ENCODE measurements around the gene PLXNC1.

PLXNC1 gene

DNA sequence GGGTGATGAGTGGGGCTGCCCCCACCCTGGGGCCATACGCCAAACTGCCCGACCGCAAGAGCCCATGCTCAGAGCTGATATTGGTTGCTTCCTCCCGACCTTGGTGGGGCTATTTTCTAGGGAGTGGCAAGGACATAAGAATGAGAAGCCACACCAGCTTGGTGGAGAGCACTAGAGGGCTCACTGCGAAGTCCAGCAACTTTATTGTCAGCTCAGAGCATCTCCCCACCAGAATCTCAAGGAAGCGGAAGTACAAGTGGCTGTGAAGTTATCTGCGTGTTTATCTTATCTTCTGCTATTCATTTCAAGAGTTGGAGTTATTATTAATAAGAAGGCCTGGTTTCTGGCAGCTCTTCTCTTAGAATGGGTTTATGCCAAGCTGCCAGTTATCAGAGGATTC lies 4.9 kb upstream of the PLXNC1 start (continued):
- TF ChIP-seq OVOL3 (tag by site-specific recombination; IDR thresholded peaks at IDR 0.05) (no peak), ZNF768 (tag by site-specific recombination; IDR thresholded peaks at IDR 0.05) (no peak), SALL2 (tag by site-specific recombination; IDR thresholded peaks at IDR 0.05; ENCODE audit: borderline replicate concordance) (no peak), ZNF596 (tag by site-specific recombination; IDR thresholded peaks at IDR 0.05) (no peak), ZNF654 (tag by site-specific recombination; IDR thresholded peaks at IDR 0.05; ENCODE audit: low read depth) (no peak)

DNA sequence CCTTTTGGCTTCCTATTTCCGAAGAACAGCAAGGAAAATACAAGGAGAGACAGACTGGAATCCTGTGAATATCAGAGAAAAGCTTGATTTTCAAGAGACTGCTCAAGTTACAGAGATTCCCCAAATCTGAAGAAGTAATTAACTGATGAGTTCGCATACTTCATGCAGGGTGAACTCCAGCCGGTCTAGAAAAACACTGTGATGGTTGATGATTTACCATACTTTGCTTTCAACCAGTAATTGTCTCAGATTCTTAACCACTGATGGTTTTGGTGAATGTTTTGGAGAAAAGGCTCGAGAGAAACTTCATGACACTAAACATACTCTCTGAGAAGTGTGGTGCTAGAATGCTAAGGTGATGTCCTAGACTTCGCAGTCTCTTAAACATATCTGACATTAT lies 4.4 kb upstream of the PLXNC1 start:
- ChIA-PET CTCF (interaction anchor here (0.6 to 2.8 kb wide), 3 partner anchors 9 to 388 kb away, joined by 3 to 22 read pairs (median 6); no protein-coding TSS in a partner anchor), POLR2A (no interaction called here)
- TF ChIP-seq, protein P1, sequence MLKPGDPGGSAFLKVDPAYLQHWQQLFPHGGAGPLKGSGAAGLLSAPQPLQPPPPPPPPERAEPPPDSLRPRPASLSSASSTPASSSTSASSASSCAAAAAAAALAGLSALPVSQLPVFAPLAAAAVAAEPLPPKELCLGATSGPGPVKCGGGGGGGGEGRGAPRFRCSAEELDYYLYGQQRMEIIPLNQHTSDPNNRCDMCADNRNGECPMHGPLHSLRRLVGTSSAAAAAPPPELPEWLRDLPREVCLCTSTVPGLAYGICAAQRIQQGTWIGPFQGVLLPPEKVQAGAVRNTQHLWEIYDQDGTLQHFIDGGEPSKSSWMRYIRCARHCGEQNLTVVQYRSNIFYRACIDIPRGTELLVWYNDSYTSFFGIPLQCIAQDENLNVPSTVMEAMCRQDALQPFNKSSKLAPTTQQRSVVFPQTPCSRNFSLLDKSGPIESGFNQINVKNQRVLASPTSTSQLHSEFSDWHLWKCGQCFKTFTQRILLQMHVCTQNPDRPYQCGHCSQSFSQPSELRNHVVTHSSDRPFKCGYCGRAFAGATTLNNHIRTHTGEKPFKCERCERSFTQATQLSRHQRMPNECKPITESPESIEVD (tag by site-specific recombination; IDR thresholded peaks at IDR 0.05), result no peak
- TF ChIP-seq ZNF621 (tag by site-specific recombination; IDR thresholded peaks at IDR 0.05), result no peak
- TF ChIP-seq OSR2 (tag by site-specific recombination; IDR thresholded peaks at IDR 0.05), result no peak
- TF ChIP-seq ZNF274 (IDR thresholded peaks at IDR 0.05; ENCODE audit: low read length), result no peak
- TF ChIP-seq ZNF274 (tag by site-specific recombination; IDR thresholded peaks at IDR 0.05; ENCODE audit: borderline replicate concordance), result no peak
- no peak for TF ChIP-seq ZSCAN23 (tag by site-specific recombination; IDR thresholded peaks at IDR 0.05)
- Histone ChIP-seq H3K4me3 (ENCODE audit: low read depth, low read length) (no peak overlapping the region), H3K27ac (ENCODE audit: extremely low read depth, low read depth, low read length) (no peak overlapping the region), H3K4me1 (ENCODE audit: control insufficient read depth, insufficient read depth, low read length) (no peaks in the 10 kb centered on the region), H3K36me3 (ENCODE audit: control insufficient read depth in 2 of 2, insufficient read depth in 1 of 2, low read length in 2 of 2) (no peaks in the 10 kb centered on the region), H3K9me3 (ENCODE audit: control insufficient read depth, insufficient read depth, low read depth, low read length) (no peaks in the 10 kb centered on the region)

DNA sequence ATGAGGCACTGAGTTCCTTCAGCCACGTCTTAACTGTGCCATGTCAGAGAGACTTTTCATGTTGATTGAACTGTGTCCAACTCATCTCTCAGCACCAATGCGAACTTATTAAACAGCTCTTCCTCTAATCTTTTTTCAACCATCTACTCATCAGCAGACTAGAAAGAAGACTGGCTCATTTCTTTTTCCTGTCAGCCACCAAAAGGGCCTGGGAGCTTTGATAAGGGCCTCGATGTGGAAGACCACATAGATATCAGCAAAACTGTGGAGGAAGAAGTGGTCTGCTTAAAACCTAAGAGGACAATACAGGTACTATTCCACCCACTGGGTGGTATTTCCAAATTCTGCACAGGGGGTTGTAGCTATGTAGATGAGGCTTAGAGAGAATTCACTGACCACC lies 3.6 kb upstream of the PLXNC1 start:
- H3K4me1 ChIP-seq (ENCODE audit: control insufficient read depth, insufficient read depth, low read length), result no peaks in the 10 kb centered on the region
- no peaks in the 10 kb centered on the region for H3K36me3 ChIP-seq (ENCODE audit: control insufficient read depth in 2 of 2, insufficient read depth in 1 of 2, low read length in 2 of 2)
- H3K27ac ChIP-seq (ENCODE audit: extremely low read depth, low read depth, low read length), result no peak overlapping the region
- CTCF ChIA-PET, result interaction anchor here (0.6 to 2.8 kb wide), 2 partner anchors 10 to 1030 kb away, joined by 3 to 22 read pairs; no protein-coding TSS in a partner anchor
- TF ChIP-seq ZFP69B (tag by site-specific recombination; IDR thresholded peaks at IDR 0.05) (no peak), ZNF776 (tag by site-specific recombination; IDR thresholded peaks at IDR 0.05; ENCODE audit: borderline replicate concordance) (no peak), ZNF747 (tag by site-specific recombination; IDR thresholded peaks at IDR 0.05) (no peak), ZNF830 (tag by site-specific recombination; IDR thresholded peaks at IDR 0.05; ENCODE audit: low read depth) (no peak)
- H3K9me3 ChIP-seq (ENCODE audit: control insufficient read depth, insufficient read depth, low read depth, low read length), result no peaks in the 10 kb centered on the region
- no peak overlapping the region for H3K4me3 ChIP-seq (ENCODE audit: low read depth, low read length)
- POLR2A ChIA-PET, result no interaction called here

DNA sequence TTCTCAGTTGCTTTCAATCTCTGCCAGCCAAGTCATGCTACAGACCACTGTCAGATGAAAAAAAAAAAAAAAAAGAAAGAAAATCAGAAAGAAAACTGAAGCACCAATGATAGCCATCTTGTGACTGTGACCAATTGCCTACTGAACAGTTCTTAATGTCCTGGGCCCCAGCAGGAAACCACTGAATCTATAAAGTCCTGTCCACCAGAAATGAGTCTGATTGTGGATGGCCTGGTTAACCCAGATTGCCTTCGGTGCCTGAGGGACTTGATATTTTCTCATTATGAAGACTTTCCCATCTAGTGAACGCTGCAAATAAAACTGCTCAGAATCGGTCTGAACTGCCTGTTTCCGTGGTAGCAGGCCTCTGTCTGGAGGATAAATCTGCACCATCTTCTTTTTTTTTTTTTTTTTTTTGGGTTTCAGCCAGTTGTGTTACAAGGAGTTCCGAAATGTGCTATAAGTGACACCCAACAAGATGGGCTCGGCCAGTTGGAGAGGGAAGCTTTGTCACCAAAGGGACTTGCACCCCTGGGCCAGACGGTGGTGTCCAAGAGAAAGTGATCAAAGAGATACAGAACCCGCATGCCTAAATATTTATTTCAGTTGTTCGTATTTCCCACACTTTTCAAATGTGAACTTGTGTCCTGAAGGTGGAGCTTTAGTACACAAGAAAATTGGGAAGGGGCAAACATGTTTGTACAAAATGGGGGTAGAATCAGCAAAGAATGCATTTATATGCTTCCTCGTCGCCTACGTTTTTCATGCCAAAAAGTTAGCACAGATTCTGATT lies 3.0 kb upstream of the PLXNC1 start:
- Histone ChIP-seq H3K27ac (ENCODE audit: extremely low read depth, low read depth, low read length) (no peak overlapping the region), H3K4me3 (ENCODE audit: low read depth, low read length) (no peak overlapping the region), H3K36me3 (ENCODE audit: control insufficient read depth in 2 of 2, insufficient read depth in 1 of 2, low read length in 2 of 2) (no peaks in the 10 kb centered on the region), H3K9me3 (ENCODE audit: control insufficient read depth, insufficient read depth, low read depth, low read length) (no peaks in the 10 kb centered on the region), H3K4me1 (ENCODE audit: control insufficient read depth, insufficient read depth, low read length) (no peaks in the 10 kb centered on the region)
- ChIA-PET CTCF (interaction anchor here (0.6 to 2.8 kb wide), 5 partner anchors 10 to 1030 kb away, joined by 3 to 22 read pairs (median 3); no protein-coding TSS in a partner anchor), POLR2A (no interaction called here)
- no peak for TF ChIP-seq ZNF404 (tag by site-specific recombination; IDR thresholded peaks at IDR 0.05)
- TF ChIP-seq ZNF654 (tag by site-specific recombination; IDR thresholded peaks at IDR 0.05; ENCODE audit: low read depth), result peak; percentile 58

All from HEK293 (cell line).